IMR-90 (cell line): ENCODE measurements around the gene PKP3. TPM values are rescaled to one million over a fixed set of nuclear protein-coding genes. Genes with fewer than 3 reads are reported as not detected.

Experiments
- ATAC-seq: fragments of 200-7000 bp; cut with Tn5 transposase; 2 replicates; pipeline ENCODE4 v1.9.1; 2020; ENCODE audit warnings: low read depth, mild to moderate bottlenecking, moderate library complexity
- BruUV-seq: library from RNA; stranded (reverse); fragments of 400-500 nt; replicated peaks from 2 replicates; lab custom pipeline; 2021; lab: Mats Ljungman, UMichigan
- CTCF ChIA-PET: fragments of 300-600 bp; formaldehyde crosslinking; extraction: SDS; loops from one replicate; lab custom pipeline; 2021; ENCODE audit warnings: antibody characterized with exemption; lab: Yijun Ruan, JAX
- POLR2A ChIA-PET: fragments of 300-600 bp; sonication (Branson Sonifier 250); formaldehyde crosslinking; loops from one replicate; lab custom pipeline; 2022; ENCODE audit warnings: antibody characterized with exemption; ENCODE audit not compliant: unreplicated experiment; lab: Charles Lee
- DNase-seq: peaks from one replicate; pipeline ENCODE4 v3.0.0; 2013
- H2AFZ ChIP-seq: replicated peaks from 2 replicates; pipeline ENCODE3; 2013; ENCODE audit warnings: low read length, mild to moderate bottlenecking; ENCODE audit not compliant: poor library complexity
- H2AK5ac ChIP-seq: 2 replicates; pipeline ENCODE4 v1.6.1; 2013; ENCODE audit warnings: low read depth, low read length, inconsistent platforms
- H2AK9ac ChIP-seq: replicated peaks from 2 replicates; pipeline ENCODE3; 2013; ENCODE audit warnings: mild to moderate bottlenecking, low read depth, low read length, moderate library complexity; ENCODE audit not compliant: poor library complexity
- H2BK120ac ChIP-seq: 2 replicates; pipeline ENCODE4 v1.6.1; 2013; ENCODE audit warnings: low read depth, low read length, inconsistent platforms
- H2BK15ac ChIP-seq: 3 replicates; pipeline ENCODE4 v1.6.1; 2013; ENCODE audit warnings: low read depth, low read length, inconsistent platforms
- H2BK20ac ChIP-seq: 2 replicates; pipeline ENCODE4 v1.6.1; 2013; ENCODE audit warnings: low read depth, mild to moderate bottlenecking, inconsistent platforms, low read length, moderate library complexity
- H2BK5ac ChIP-seq: 2 replicates; pipeline ENCODE4 v1.6.1; 2013; ENCODE audit warnings: mild to moderate bottlenecking, low read depth, low read length, inconsistent platforms; ENCODE audit not compliant: poor library complexity, severe bottlenecking
- H3K14ac ChIP-seq: replicated peaks from 2 replicates; pipeline ENCODE4 v1.6.1; 2013; ENCODE audit warnings: low read depth, low read length, inconsistent platforms
- H3K18ac ChIP-seq: 2 replicates; pipeline ENCODE4 v1.6.1; 2013; ENCODE audit warnings: low read depth, low read length, control low read depth
- H3K23ac ChIP-seq: 2 replicates; pipeline ENCODE4 v1.6.1; 2013; ENCODE audit warnings: low read depth, low read length, inconsistent platforms
- H3K27ac ChIP-seq: 2 replicates; pipeline ENCODE4 v1.5.1; 2013; ENCODE audit warnings: mild to moderate bottlenecking, control low read depth, low read length; ENCODE audit not compliant: insufficient read depth
- H3K27me3 ChIP-seq: 2 replicates; pipeline ENCODE4 v1.6.1; 2013; ENCODE audit warnings: low read length; ENCODE audit not compliant: control insufficient read depth, insufficient read depth
- H3K36me3 ChIP-seq: 2 replicates; pipeline ENCODE4 v1.6.1; 2013; ENCODE audit warnings: low read length, mixed read lengths; ENCODE audit not compliant: control insufficient read depth, insufficient read depth
- H3K4ac ChIP-seq: 2 replicates; pipeline ENCODE4 v1.6.1; 2013; ENCODE audit warnings: low read depth, low read length, inconsistent platforms
- H3K4me1 ChIP-seq: 2 replicates; pipeline ENCODE4 v1.6.1; 2013; ENCODE audit warnings: low read length, mixed read lengths; ENCODE audit not compliant: control insufficient read depth, insufficient read depth
- H3K4me2 ChIP-seq: 2 replicates; pipeline ENCODE4 v1.6.1; 2013; ENCODE audit warnings: low read depth, mild to moderate bottlenecking, control low read depth, low read length, moderate library complexity
- H3K4me3 ChIP-seq: 2 replicates; pipeline ENCODE4 v1.5.1; 2013; ENCODE audit warnings: low read depth, mild to moderate bottlenecking, control low read depth, low read length, moderate library complexity; ENCODE audit not compliant: insufficient read depth
- H3K56ac ChIP-seq: 2 replicates; pipeline ENCODE4 v1.6.1; 2013; ENCODE audit warnings: low read length, inconsistent platforms; ENCODE audit not compliant: insufficient read depth; ENCODE audit errors: extremely low read depth
- H3K79me1 ChIP-seq, 2 experiments: 2 replicates each; pipeline ENCODE4 v1.6.1; 2013; ENCODE audit warnings: low read length in 2 of 2, inconsistent platforms in 1 of 2, low read depth in 1 of 2
- H3K9ac ChIP-seq: 2 replicates; pipeline ENCODE4 v1.6.1; 2013; ENCODE audit warnings: low read depth, low read length, control low read depth
- H3K9me1 ChIP-seq: 2 replicates; pipeline ENCODE4 v1.6.1; 2013; ENCODE audit warnings: low read length, inconsistent platforms; ENCODE audit not compliant: insufficient read depth
- H3K9me3 ChIP-seq: 2 replicates; pipeline ENCODE4 v1.6.1; 2013; ENCODE audit warnings: low read length; ENCODE audit not compliant: control insufficient read depth, insufficient read depth
- H4K20me1 ChIP-seq: 2 replicates; pipeline ENCODE4 v1.6.1; 2013; ENCODE audit warnings: low read length, inconsistent platforms; ENCODE audit not compliant: insufficient read depth
- H4K5ac ChIP-seq: 2 replicates; pipeline ENCODE4 v1.6.1; 2013; ENCODE audit warnings: mild to moderate bottlenecking, low read depth, low read length, control low read depth
- H4K8ac ChIP-seq, 2 experiments: 2 replicates each; pipeline ENCODE4 v1.6.1; 2013; ENCODE audit warnings: low read depth in 2 of 2, low read length in 2 of 2, control low read depth in 1 of 2, inconsistent platforms in 1 of 2
- H4K91ac ChIP-seq: 2 replicates; pipeline ENCODE4 v1.6.1; 2013; ENCODE audit warnings: low read depth, low read length, inconsistent platforms; ENCODE audit not compliant: insufficient read depth
- BHLHE40 ChIP-seq: fragments of 150-350 bp; IDR thresholded peaks from 2 replicates; pipeline ENCODE4 v1.6.1; 2016; ENCODE audit warnings: mild to moderate bottlenecking, low read depth, low read length
- CHD1 ChIP-seq: IDR thresholded peaks from 2 replicates; pipeline ENCODE4 v1.6.1; 2012; ENCODE audit warnings: low read depth, low read length, improper control_type of control experiment
- FOS ChIP-seq: fragments of 150-350 bp; IDR thresholded peaks from 2 replicates; pipeline ENCODE4 v1.6.1; 2016; ENCODE audit warnings: low read depth, low read length
- MAFK ChIP-seq: IDR thresholded peaks from 2 replicates; pipeline ENCODE4 v1.6.1; 2012; ENCODE audit warnings: low read depth, low read length, improper control_type of control experiment
- RAD21 ChIP-seq: IDR thresholded peaks from 2 replicates; pipeline ENCODE4 v1.6.1; 2012; ENCODE audit warnings: low read length, improper control_type of control experiment
- RCOR1 ChIP-seq: IDR thresholded peaks from 2 replicates; pipeline ENCODE4 v1.6.1; 2012; ENCODE audit warnings: mild to moderate bottlenecking, low read length, improper control_type of control experiment; ENCODE audit not compliant: insufficient replicate concordance
- RFX5 ChIP-seq: IDR thresholded peaks from 2 replicates; pipeline ENCODE4 v1.8.0; 2012; ENCODE audit warnings: low read depth, mild to moderate bottlenecking, low read length, moderate library complexity
- SMC3 ChIP-seq: fragments of 150-350 bp; IDR thresholded peaks from 2 replicates; pipeline ENCODE4 v1.6.1; 2016; ENCODE audit warnings: low read depth, mild to moderate bottlenecking, antibody characterized with exemption, low read length, moderate library complexity
- WGBS, 2 experiments: methylation state at CpG; one replicate each; pipeline versions ENCODE4 v1.1.5 to v1.1.7; 2013; ENCODE audit warnings: missing lambda C conversion rate in 2 of 2; ENCODE audit not compliant: insufficient read length in 1 of 2; ENCODE audit errors: extremely low coverage in 2 of 2; 5-methylcytosine and 5-hydroxymethylcytosine counted together
- dilution Hi-C: fragments of 300-500 bp; cut with HindIII; formaldehyde crosslinking; loops from one replicate; pipeline ENCODE4 v1.14.3; 2018; ENCODE audit warnings: low sequenced_read_pairs; ENCODE audit not compliant: unreplicated experiment
- in situ Hi-C: fragments of 300-500 bp; cut with MboI; formaldehyde crosslinking; loops from 3 replicates; pipeline ENCODE4 v1.14.3; 2019; ENCODE audit warnings: low sequenced_read_pairs, inconsistent platforms, mixed read lengths
- intact Hi-C: fragments of 100-400 bp; cut with micrococcal nuclease; formaldehyde crosslinking; loops from 2 replicates; pipeline ENCODE4 v1.10.0; 2022
- polyA plus RNA-seq, 3 experiments: library from polyadenylated mRNA; depleted of rRNA; stranded (reverse); fragments of >200 nt; gene quantifications; 2 replicates each; pipeline ENCODE4 v1.2.3, GENCODE V29; 2012; ENCODE audit warnings: low replicate concordance in 1 of 3
- total RNA-seq: library from RNA; depleted of rRNA; stranded (reverse); fragments of >200 nt; gene quantifications from 2 replicates; pipeline ENCODE4 v1.2.3, GENCODE V29; 2012

The PKP3 gene
- total and polyA plus RNA-seq, 2 of the 4 experiments (the other 2 are of a cell fraction) = 1.5 to 2.2 TPM

DNA sequence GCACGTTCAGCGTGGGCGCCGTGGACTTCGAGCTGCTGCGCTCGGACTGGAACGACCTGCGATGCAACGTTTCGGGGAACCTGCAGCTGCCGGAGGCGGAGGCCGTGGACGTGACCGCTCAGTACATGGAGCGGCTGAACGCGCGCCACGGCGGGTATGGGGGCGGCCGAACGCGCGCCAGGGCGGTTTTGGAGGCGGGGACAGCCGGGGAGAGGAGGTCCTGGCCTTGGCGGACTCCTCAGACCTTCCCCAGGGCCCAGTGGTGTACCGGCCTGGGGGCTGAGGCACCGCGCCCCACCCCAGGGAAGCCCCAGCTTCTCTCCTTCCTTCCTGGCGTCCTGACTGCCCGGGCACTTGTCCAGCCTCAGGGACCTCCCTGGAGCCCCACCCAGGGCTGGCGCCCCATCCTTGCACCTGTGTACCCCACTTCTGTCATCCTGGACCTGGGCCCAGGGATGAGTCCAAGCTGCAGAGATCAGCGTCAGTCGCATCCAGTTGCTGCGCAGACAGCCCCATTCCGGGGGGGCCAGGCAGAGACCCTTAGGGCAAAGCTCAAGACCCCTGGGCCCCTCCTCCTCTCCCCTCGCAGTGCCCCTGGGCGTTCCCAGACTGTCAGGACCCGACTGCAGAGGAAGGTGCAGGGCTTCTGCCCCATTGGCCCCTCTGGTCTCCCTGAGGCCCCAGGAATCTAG lies 16.7 kb upstream of the PKP3 start:
- POLR2A ChIA-PET = no interaction called here
- H3K18ac ChIP-seq = no peak overlapping the region
- H3K27ac ChIP-seq = no peak overlapping the region
- in situ Hi-C loops (no loop called here), intact Hi-C loops (no loop called here), dilution Hi-C loops (no loop called here)
- H3K9me1 ChIP-seq = no peaks in the 10 kb centered on the region
- no peak overlapping the region for H2BK5ac ChIP-seq
- H4K5ac ChIP-seq = no peak overlapping the region
- no peak overlapping the region for H3K4me3 ChIP-seq
- no peak overlapping the region for H4K91ac ChIP-seq
- H3K36me3 ChIP-seq = peaks cover 50% of the 10 kb centered on the region
- H3K9me3 ChIP-seq = no peaks in the 10 kb centered on the region
- H3K79me1 ChIP-seq = no peaks in the 10 kb centered on the region
- H2BK20ac ChIP-seq = no peak overlapping the region
- H4K20me1 ChIP-seq = no peaks in the 10 kb centered on the region
- WGBS, 2 experiments = 97% methylated on average over 20 of the region's 44 CpGs; no CpG with 5 or more reads in 1 of the 2 experiments
- ATAC-seq (no peak), DNase-seq (no peak)
- no peaks in the 10 kb centered on the region for H3K27me3 ChIP-seq
- no peak overlapping the region for H4K8ac ChIP-seq
- no peak overlapping the region for H3K4ac ChIP-seq
- no peak overlapping the region for H3K14ac ChIP-seq
- no TSS peak for BruUV-seq
- no peak overlapping the region for H3K9ac ChIP-seq
- H2BK120ac ChIP-seq = no peak overlapping the region
- H3K56ac ChIP-seq = no peak overlapping the region
- no peak overlapping the region for H3K23ac ChIP-seq
- H2AFZ ChIP-seq = no peak overlapping the region
- no peak for TF ChIP-seq BHLHE40
- no peak for TF ChIP-seq RAD21
- TF ChIP-seq RCOR1 = no peak
- TF ChIP-seq FOS = no peak
- TF ChIP-seq CHD1 = no peak
- TF ChIP-seq RFX5 = no peak
- no peak for TF ChIP-seq SMC3
- TF ChIP-seq MAFK = no peak
- H2AK9ac ChIP-seq = no peak overlapping the region
- no peak overlapping the region for H3K4me2 ChIP-seq
- H2BK15ac ChIP-seq = no peak overlapping the region
- no peaks in the 10 kb centered on the region for H3K4me1 ChIP-seq
- no peak overlapping the region for H2AK5ac ChIP-seq
- CTCF ChIA-PET = no interaction called here
